AG04450 (cell line): Measurements from ENCODE around the gene CMSS1. TPM values are rescaled to one million over a fixed set of nuclear protein-coding genes. Genes with fewer than 3 reads are reported as not detected.

Source experiments
- CTCF ChIA-PET: fragments of 300-600, 350-600 bp; formaldehyde crosslinking; extraction: SDS; loops from one replicate; lab custom pipeline; 2022; ENCODE audit warnings: antibody characterized with exemption, inconsistent platforms; lab: Charles Lee
- POLR2A ChIA-PET: fragments of 350-600 bp; formaldehyde crosslinking; extraction: SDS; loops from one replicate; lab custom pipeline; 2021; ENCODE audit warnings: antibody characterized with exemption, inconsistent platforms; lab: Yijun Ruan, JAX
- DNase-seq: peaks from one replicate; pipeline ENCODE4 v3.0.0-alpha.2; 2011; ENCODE audit warnings: low read depth, low spot score
- H3K27ac ChIP-seq: one replicate; pipeline ENCODE4 v1.5.1; 2012; ENCODE audit warnings: low read depth, low read length, control low read depth
- H3K27me3 ChIP-seq: one replicate; pipeline ENCODE4 v1.6.0; 2012; ENCODE audit warnings: low read length; ENCODE audit not compliant: control insufficient read depth, insufficient read depth
- H3K4me3 ChIP-seq: 2 replicates; pipeline ENCODE4 v1.5.1; 2011; ENCODE audit warnings: mild to moderate bottlenecking, low read depth, low read length, control low read depth
- H3K9me3 ChIP-seq: 2 replicates; pipeline ENCODE4 v1.5.1; 2012; ENCODE audit warnings: low read length; ENCODE audit not compliant: control insufficient read depth, insufficient read depth
- polyA plus RNA-seq: library from polyadenylated mRNA; depleted of rRNA; stranded (reverse); fragments of >200 nt; gene quantifications from 2 replicates; pipeline ENCODE4 v1.2.3, GENCODE V29; 2011
- TF ChIP-seq, protein P1 (sequence below): IDR thresholded peaks from 2 replicates; pipeline ENCODE4 v1.5.1; 2011; ENCODE audit warnings: low read depth, low read length, control low read depth, inconsistent platforms

Gene CMSS1
- polyA plus RNA-seq, 1 experiment: 15.7 TPM

DNA sequence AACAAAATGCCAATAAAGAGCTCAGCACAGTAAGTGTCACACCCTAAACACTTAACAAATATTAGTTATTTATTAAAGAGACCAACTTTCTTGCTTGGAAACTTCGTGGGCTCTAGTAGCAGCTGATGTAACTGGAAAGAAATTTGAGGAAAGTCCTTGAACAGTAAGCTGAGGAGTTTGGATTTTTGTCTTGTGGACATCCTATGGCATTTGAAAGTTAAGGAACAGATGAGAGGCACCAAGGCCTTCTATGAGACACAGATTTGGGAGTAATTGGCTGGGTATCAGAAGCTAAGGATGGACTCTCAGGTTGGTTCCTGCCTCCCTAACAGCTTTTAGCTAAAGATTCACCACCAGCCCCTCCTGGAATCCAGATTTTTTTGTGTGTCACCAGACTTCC is 356.3 kb downstream of the CMSS1 start:
- TF ChIP-seq, protein P1, sequence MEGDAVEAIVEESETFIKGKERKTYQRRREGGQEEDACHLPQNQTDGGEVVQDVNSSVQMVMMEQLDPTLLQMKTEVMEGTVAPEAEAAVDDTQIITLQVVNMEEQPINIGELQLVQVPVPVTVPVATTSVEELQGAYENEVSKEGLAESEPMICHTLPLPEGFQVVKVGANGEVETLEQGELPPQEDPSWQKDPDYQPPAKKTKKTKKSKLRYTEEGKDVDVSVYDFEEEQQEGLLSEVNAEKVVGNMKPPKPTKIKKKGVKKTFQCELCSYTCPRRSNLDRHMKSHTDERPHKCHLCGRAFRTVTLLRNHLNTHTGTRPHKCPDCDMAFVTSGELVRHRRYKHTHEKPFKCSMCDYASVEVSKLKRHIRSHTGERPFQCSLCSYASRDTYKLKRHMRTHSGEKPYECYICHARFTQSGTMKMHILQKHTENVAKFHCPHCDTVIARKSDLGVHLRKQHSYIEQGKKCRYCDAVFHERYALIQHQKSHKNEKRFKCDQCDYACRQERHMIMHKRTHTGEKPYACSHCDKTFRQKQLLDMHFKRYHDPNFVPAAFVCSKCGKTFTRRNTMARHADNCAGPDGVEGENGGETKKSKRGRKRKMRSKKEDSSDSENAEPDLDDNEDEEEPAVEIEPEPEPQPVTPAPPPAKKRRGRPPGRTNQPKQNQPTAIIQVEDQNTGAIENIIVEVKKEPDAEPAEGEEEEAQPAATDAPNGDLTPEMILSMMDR: no peak
- DNase-seq: no peak
- Histone ChIP-seq H3K27ac (no peak overlapping the region), H3K9me3 (no peaks in the 10 kb centered on the region; the same call in 1 of the 2 replicates), H3K27me3 (no peaks in the 10 kb centered on the region), H3K4me3 (no peak overlapping the region)
- CTCF ChIA-PET: no interaction called here
- POLR2A ChIA-PET: no interaction called here

- POLR2A ChIA-PET: no interaction called here
- H3K27ac ChIP-seq: no peak overlapping the region
- CTCF ChIA-PET: interaction anchor here (1.1 kb wide), 1 partner anchor 344 kb away, joined by 4 read pairs; no protein-coding TSS in a partner anchor
- peaks cover 10% of the 10 kb centered on the region for H3K9me3 ChIP-seq
- no peaks in the 10 kb centered on the region for H3K27me3 ChIP-seq
- DNase-seq: no peak
- TF ChIP-seq, protein P1: no peak
- H3K4me3 ChIP-seq: no peak overlapping the region
Measured at GRCh38 chr3:100175637-100176280, 358.1 kb downstream of the CMSS1 start.

DNA sequence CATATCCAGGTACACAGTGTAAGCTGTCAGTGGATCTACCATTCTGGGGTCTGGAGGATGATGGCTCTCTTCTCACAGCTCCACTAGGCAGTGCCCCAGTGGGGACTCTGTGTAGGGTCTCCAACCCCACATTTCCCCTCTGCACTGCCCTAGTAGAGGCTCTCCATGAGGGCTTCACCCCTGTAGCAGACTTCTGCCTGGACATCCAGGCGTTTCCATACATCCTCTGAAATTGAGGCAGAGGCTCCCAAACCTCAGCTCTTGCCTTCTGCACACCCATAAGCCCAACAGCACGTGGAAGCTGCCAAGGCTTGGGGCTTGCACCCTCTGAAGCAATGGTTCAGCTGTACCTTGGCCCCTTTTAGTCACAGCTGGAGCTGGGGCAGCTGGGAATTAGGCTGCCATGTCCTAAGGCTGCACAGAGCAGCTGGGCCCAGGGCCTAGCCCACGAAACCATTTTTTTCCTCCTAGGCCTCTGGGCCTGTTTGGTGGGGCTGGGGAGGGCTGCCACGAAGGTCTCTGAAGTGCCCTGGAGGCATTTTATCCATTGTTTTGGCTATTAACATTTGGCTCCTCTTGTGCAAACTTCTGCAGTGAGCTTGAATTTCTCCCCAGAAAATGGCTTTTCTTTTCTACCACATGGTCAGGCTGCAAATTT is 362.2 kb downstream of the CMSS1 start:
- Histone ChIP-seq H3K9me3 (peaks cover 10% of the 10 kb centered on the region), H3K27me3 (no peaks in the 10 kb centered on the region), H3K4me3 (no peak overlapping the region), H3K27ac (no peak overlapping the region)
- TF ChIP-seq, protein P1: no peak
- ChIA-PET CTCF (no interaction called here), POLR2A (no interaction called here)
- DNase-seq: no peak

DNA sequence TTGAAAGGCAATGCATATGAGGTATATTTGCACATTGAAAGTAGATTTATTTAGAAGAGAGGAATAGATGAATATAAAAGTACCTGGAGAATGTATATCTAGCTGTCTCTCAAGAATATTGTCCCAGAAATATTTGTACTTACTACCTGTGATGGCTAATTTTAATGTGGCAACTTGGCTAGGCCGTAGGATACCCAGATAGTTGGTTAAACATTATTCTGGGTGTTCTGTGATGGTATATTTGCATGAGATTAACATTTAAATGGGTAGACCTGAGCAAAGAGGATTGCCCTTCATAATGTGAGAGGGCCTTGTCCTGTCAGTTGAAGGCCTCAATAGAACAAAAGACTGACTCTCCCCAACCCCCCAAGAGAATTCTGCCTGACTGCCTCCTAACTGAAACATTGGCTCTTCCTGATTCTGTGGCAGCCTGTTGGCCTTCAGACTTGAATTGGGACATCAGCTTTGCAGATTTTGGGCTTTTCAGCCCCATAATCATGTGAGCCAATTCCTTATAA is 366.0 kb downstream of the CMSS1 start:
- H3K27me3 ChIP-seq: no peaks in the 10 kb centered on the region
- H3K27ac ChIP-seq: no peak overlapping the region
- no peak overlapping the region for H3K4me3 ChIP-seq
- H3K9me3 ChIP-seq: peaks cover 10% of the 10 kb centered on the region
- ChIA-PET CTCF (no interaction called here), POLR2A (no interaction called here)
- TF ChIP-seq, protein P1: no peak
- no peak for DNase-seq

DNA sequence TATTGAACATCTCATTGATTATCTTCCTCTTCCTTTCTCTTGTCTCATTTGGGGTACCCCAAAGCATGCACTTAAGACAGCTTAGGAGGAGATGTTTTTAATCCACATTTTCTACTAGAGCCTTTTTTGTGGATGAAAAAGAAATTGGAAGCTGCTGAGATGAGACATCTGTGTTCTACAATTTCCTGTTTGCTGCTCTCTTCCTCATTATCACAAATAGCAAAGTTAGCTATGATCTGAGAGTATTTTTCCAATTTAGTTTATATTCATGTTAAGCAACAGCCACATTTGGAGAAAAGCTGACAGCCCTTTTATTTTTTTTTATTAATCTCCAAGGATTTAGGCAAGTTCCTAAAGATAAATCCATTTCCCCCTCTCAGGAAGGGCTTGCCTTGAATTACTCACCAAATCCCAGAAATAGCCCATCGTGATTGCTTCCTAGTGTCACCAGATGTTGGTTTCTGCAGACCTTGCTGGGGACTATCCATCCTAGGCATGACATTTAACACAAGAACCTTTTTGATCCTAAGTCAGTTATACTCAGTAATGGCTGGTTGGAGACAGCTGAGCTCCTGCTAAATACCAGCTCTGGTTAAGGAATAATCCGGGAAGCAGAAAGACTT is 367.4 kb downstream of the CMSS1 start:
- ChIA-PET POLR2A (no interaction called here), CTCF (no interaction called here)
- no peak for DNase-seq
- H3K27ac ChIP-seq: no peak overlapping the region
- peaks cover 1% of the 10 kb centered on the region for H3K9me3 ChIP-seq
- no peaks in the 10 kb centered on the region for H3K27me3 ChIP-seq
- H3K4me3 ChIP-seq: no peak overlapping the region
- TF ChIP-seq, protein P1: no peak
